IMR-90 (cell line): ENCODE measurements around the gene KIF18B. TPM values are rescaled to one million over a fixed set of nuclear protein-coding genes. Genes with fewer than 3 reads are reported as not detected.

ENCODE experiments used
- ATAC-seq: fragments of 200-7000 bp; cut with Tn5 transposase; 2 replicates; pipeline ENCODE4 v1.9.1; 2020; ENCODE audit warnings: low read depth, mild to moderate bottlenecking, moderate library complexity
- BruUV-seq: library from RNA; stranded (reverse); fragments of 400-500 nt; replicated peaks from 2 replicates; lab custom pipeline; 2021; lab: Mats Ljungman, UMichigan
- CTCF ChIA-PET: fragments of 300-600 bp; formaldehyde crosslinking; extraction: SDS; loops from one replicate; lab custom pipeline; 2021; ENCODE audit warnings: antibody characterized with exemption; lab: Yijun Ruan, JAX
- POLR2A ChIA-PET: fragments of 300-600 bp; sonication (Branson Sonifier 250); formaldehyde crosslinking; loops from one replicate; lab custom pipeline; 2022; ENCODE audit warnings: antibody characterized with exemption; ENCODE audit not compliant: unreplicated experiment; lab: Charles Lee
- DNase-seq: peaks from one replicate; pipeline ENCODE4 v3.0.0; 2013
- H2AFZ ChIP-seq: replicated peaks from 2 replicates; pipeline ENCODE3; 2013; ENCODE audit warnings: low read length, mild to moderate bottlenecking; ENCODE audit not compliant: poor library complexity
- H2AK5ac ChIP-seq: 2 replicates; pipeline ENCODE4 v1.6.1; 2013; ENCODE audit warnings: low read depth, low read length, inconsistent platforms
- H2AK9ac ChIP-seq: replicated peaks from 2 replicates; pipeline ENCODE3; 2013; ENCODE audit warnings: mild to moderate bottlenecking, low read depth, low read length, moderate library complexity; ENCODE audit not compliant: poor library complexity
- H2BK120ac ChIP-seq: 2 replicates; pipeline ENCODE4 v1.6.1; 2013; ENCODE audit warnings: low read depth, low read length, inconsistent platforms
- H2BK15ac ChIP-seq: 3 replicates; pipeline ENCODE4 v1.6.1; 2013; ENCODE audit warnings: low read depth, low read length, inconsistent platforms
- H2BK20ac ChIP-seq: 2 replicates; pipeline ENCODE4 v1.6.1; 2013; ENCODE audit warnings: low read depth, mild to moderate bottlenecking, inconsistent platforms, low read length, moderate library complexity
- H2BK5ac ChIP-seq: 2 replicates; pipeline ENCODE4 v1.6.1; 2013; ENCODE audit warnings: mild to moderate bottlenecking, low read depth, low read length, inconsistent platforms; ENCODE audit not compliant: poor library complexity, severe bottlenecking
- H3K14ac ChIP-seq: replicated peaks from 2 replicates; pipeline ENCODE4 v1.6.1; 2013; ENCODE audit warnings: low read depth, low read length, inconsistent platforms
- H3K18ac ChIP-seq: 2 replicates; pipeline ENCODE4 v1.6.1; 2013; ENCODE audit warnings: low read depth, low read length, control low read depth
- H3K23ac ChIP-seq: 2 replicates; pipeline ENCODE4 v1.6.1; 2013; ENCODE audit warnings: low read depth, low read length, inconsistent platforms
- H3K27ac ChIP-seq: 2 replicates; pipeline ENCODE4 v1.5.1; 2013; ENCODE audit warnings: mild to moderate bottlenecking, control low read depth, low read length; ENCODE audit not compliant: insufficient read depth
- H3K27me3 ChIP-seq: 2 replicates; pipeline ENCODE4 v1.6.1; 2013; ENCODE audit warnings: low read length; ENCODE audit not compliant: control insufficient read depth, insufficient read depth
- H3K36me3 ChIP-seq: 2 replicates; pipeline ENCODE4 v1.6.1; 2013; ENCODE audit warnings: low read length, mixed read lengths; ENCODE audit not compliant: control insufficient read depth, insufficient read depth
- H3K4ac ChIP-seq: 2 replicates; pipeline ENCODE4 v1.6.1; 2013; ENCODE audit warnings: low read depth, low read length, inconsistent platforms
- H3K4me1 ChIP-seq: 2 replicates; pipeline ENCODE4 v1.6.1; 2013; ENCODE audit warnings: low read length, mixed read lengths; ENCODE audit not compliant: control insufficient read depth, insufficient read depth
- H3K4me2 ChIP-seq: 2 replicates; pipeline ENCODE4 v1.6.1; 2013; ENCODE audit warnings: low read depth, mild to moderate bottlenecking, control low read depth, low read length, moderate library complexity
- H3K4me3 ChIP-seq: 2 replicates; pipeline ENCODE4 v1.5.1; 2013; ENCODE audit warnings: low read depth, mild to moderate bottlenecking, control low read depth, low read length, moderate library complexity; ENCODE audit not compliant: insufficient read depth
- H3K56ac ChIP-seq: 2 replicates; pipeline ENCODE4 v1.6.1; 2013; ENCODE audit warnings: low read length, inconsistent platforms; ENCODE audit not compliant: insufficient read depth; ENCODE audit errors: extremely low read depth
- H3K79me1 ChIP-seq, 2 experiments: 2 replicates each; pipeline ENCODE4 v1.6.1; 2013; ENCODE audit warnings: low read length in 2 of 2, inconsistent platforms in 1 of 2, low read depth in 1 of 2
- H3K9ac ChIP-seq: 2 replicates; pipeline ENCODE4 v1.6.1; 2013; ENCODE audit warnings: low read depth, low read length, control low read depth
- H3K9me1 ChIP-seq: 2 replicates; pipeline ENCODE4 v1.6.1; 2013; ENCODE audit warnings: low read length, inconsistent platforms; ENCODE audit not compliant: insufficient read depth
- H3K9me3 ChIP-seq: 2 replicates; pipeline ENCODE4 v1.6.1; 2013; ENCODE audit warnings: low read length; ENCODE audit not compliant: control insufficient read depth, insufficient read depth
- H4K20me1 ChIP-seq: 2 replicates; pipeline ENCODE4 v1.6.1; 2013; ENCODE audit warnings: low read length, inconsistent platforms; ENCODE audit not compliant: insufficient read depth
- H4K5ac ChIP-seq: 2 replicates; pipeline ENCODE4 v1.6.1; 2013; ENCODE audit warnings: mild to moderate bottlenecking, low read depth, low read length, control low read depth
- H4K8ac ChIP-seq, 2 experiments: 2 replicates each; pipeline ENCODE4 v1.6.1; 2013; ENCODE audit warnings: low read depth in 2 of 2, low read length in 2 of 2, control low read depth in 1 of 2, inconsistent platforms in 1 of 2
- H4K91ac ChIP-seq: 2 replicates; pipeline ENCODE4 v1.6.1; 2013; ENCODE audit warnings: low read depth, low read length, inconsistent platforms; ENCODE audit not compliant: insufficient read depth
- BHLHE40 ChIP-seq: fragments of 150-350 bp; IDR thresholded peaks from 2 replicates; pipeline ENCODE4 v1.6.1; 2016; ENCODE audit warnings: mild to moderate bottlenecking, low read depth, low read length
- CEBPB ChIP-seq: IDR thresholded peaks from 2 replicates; pipeline ENCODE4 v1.6.1; 2012; ENCODE audit warnings: low read depth, low read length, improper control_type of control experiment
- CTCF ChIP-seq: conservative IDR thresholded peaks from 2 replicates; pipeline ENCODE4 v1.5.1; 2012; ENCODE audit warnings: mild to moderate bottlenecking, low read depth, low read length, improper control_type of control experiment
- ELK1 ChIP-seq: fragments of 150-350 bp; IDR thresholded peaks from 2 replicates; pipeline ENCODE4 v1.6.1; 2016; ENCODE audit warnings: low read depth, mild to moderate bottlenecking, low read length, moderate library complexity, borderline replicate concordance
- FOS ChIP-seq: fragments of 150-350 bp; IDR thresholded peaks from 2 replicates; pipeline ENCODE4 v1.6.1; 2016; ENCODE audit warnings: low read depth, low read length
- NFE2L2 ChIP-seq: fragments of 150-350 bp; IDR thresholded peaks from 2 replicates; pipeline ENCODE4 v1.6.1; 2016; ENCODE audit warnings: low read depth, mild to moderate bottlenecking, low read length
- POLR2A ChIP-seq: IDR thresholded peaks from 2 replicates; pipeline ENCODE4 v1.6.1; 2012; ENCODE audit warnings: mild to moderate bottlenecking, low read depth, low read length
- RCOR1 ChIP-seq: IDR thresholded peaks from 2 replicates; pipeline ENCODE4 v1.6.1; 2012; ENCODE audit warnings: mild to moderate bottlenecking, low read length, improper control_type of control experiment; ENCODE audit not compliant: insufficient replicate concordance
- RFX5 ChIP-seq: IDR thresholded peaks from 2 replicates; pipeline ENCODE4 v1.8.0; 2012; ENCODE audit warnings: low read depth, mild to moderate bottlenecking, low read length, moderate library complexity
- SMC3 ChIP-seq: fragments of 150-350 bp; IDR thresholded peaks from 2 replicates; pipeline ENCODE4 v1.6.1; 2016; ENCODE audit warnings: low read depth, mild to moderate bottlenecking, antibody characterized with exemption, low read length, moderate library complexity
- USF2 ChIP-seq: fragments of 150-350 bp; IDR thresholded peaks from 2 replicates; pipeline ENCODE4 v1.6.1; 2017; ENCODE audit warnings: mild to moderate bottlenecking, antibody characterized with exemption, low read length, low read depth
- WGBS, 2 experiments: methylation state at CpG; one replicate each; pipeline versions ENCODE4 v1.1.5 to v1.1.7; 2013; ENCODE audit warnings: missing lambda C conversion rate in 2 of 2; ENCODE audit not compliant: insufficient read length in 1 of 2; ENCODE audit errors: extremely low coverage in 2 of 2; 5-methylcytosine and 5-hydroxymethylcytosine counted together
- dilution Hi-C: fragments of 300-500 bp; cut with HindIII; formaldehyde crosslinking; loops from one replicate; pipeline ENCODE4 v1.14.3; 2018; ENCODE audit warnings: low sequenced_read_pairs; ENCODE audit not compliant: unreplicated experiment
- in situ Hi-C: fragments of 300-500 bp; cut with MboI; formaldehyde crosslinking; loops from 3 replicates; pipeline ENCODE4 v1.14.3; 2019; ENCODE audit warnings: low sequenced_read_pairs, inconsistent platforms, mixed read lengths
- intact Hi-C: fragments of 100-400 bp; cut with micrococcal nuclease; formaldehyde crosslinking; loops from 2 replicates; pipeline ENCODE4 v1.10.0; 2022
- polyA plus RNA-seq, 3 experiments: library from polyadenylated mRNA; depleted of rRNA; stranded (reverse); fragments of >200 nt; gene quantifications; 2 replicates each; pipeline ENCODE4 v1.2.3, GENCODE V29; 2012; ENCODE audit warnings: low replicate concordance in 1 of 3
- total RNA-seq: library from RNA; depleted of rRNA; stranded (reverse); fragments of >200 nt; gene quantifications from 2 replicates; pipeline ENCODE4 v1.2.3, GENCODE V29; 2012

The KIF18B gene
- total and polyA plus RNA-seq, 2 of the 4 experiments (the other 2 are of a cell fraction), result 1.3 to 16.0 TPM

GRCh38 chr17:44921122-44921882 is 26.3 kb downstream of the KIF18B start:
- Histone ChIP-seq H3K4me2 (no peak overlapping the region), H3K56ac (no peak overlapping the region), H4K91ac (no peak overlapping the region), H2AK9ac (peak overlapping the region; percentile 55), H3K4me1 (peaks cover 5% of the 10 kb centered on the region; the same call in 1 of the 2 replicates), H3K9me1 (no peaks in the 10 kb centered on the region), H3K79me1 (no peaks in the 10 kb centered on the region), H3K36me3 (peaks cover 5% of the 10 kb centered on the region), H3K9me3 (no peaks in the 10 kb centered on the region), H3K27me3 (peaks cover 5% of the 10 kb centered on the region; the same call in 1 of the 2 replicates), H4K8ac (no peak overlapping the region), H4K5ac (no peak overlapping the region), H3K27ac (no peak overlapping the region), H2BK20ac (no peak overlapping the region), H3K14ac (no peak overlapping the region), H2AK5ac (no peak overlapping the region; the same call in 1 of the 2 replicates), H2AFZ (no peak overlapping the region), H2BK15ac (no peak overlapping the region), H3K4ac (no peak overlapping the region), H3K23ac (no peak overlapping the region), H2BK5ac (no peak overlapping the region), H3K4me3 (no peak overlapping the region), H4K20me1 (no peaks in the 10 kb centered on the region), H3K9ac (no peak overlapping the region), H3K18ac (no peak overlapping the region), H2BK120ac (no peak overlapping the region)
- in situ Hi-C loops (no loop called here), dilution Hi-C loops (no loop called here), intact Hi-C loops (no loop called here)
- ATAC-seq, result no peak
- no CpG with 5 or more reads among the region's 11 CpGs for WGBS, 2 experiments
- ChIA-PET CTCF (interaction anchor here (0.7 to 6.6 kb wide), 2 partner anchors 22 to 99 kb away, joined by 3 to 62 read pairs; partner anchors contain the start of gene EFTUD2), POLR2A (no interaction called here)
- TF ChIP-seq FOS (no peak), BHLHE40 (no peak), NFE2L2 (no peak), RCOR1 (no peak), SMC3 (no peak), USF2 (no peak), CEBPB (no peak), POLR2A (no peak), RFX5 (no peak), CTCF (no peak), ELK1 (no peak)
- no peak for DNase-seq
- no TSS peak for BruUV-seq
